ENCODE results near the gene BCL11B.

BCL11B gene

GRCh38 chr14:99124482-99125105 lies 147.4 kb downstream of the BCL11B start:
- Mint-ChIP-seq H3K9me3 (peaks cover 6% of the 10 kb centered on the region), H3K4me1 (no peaks in the 10 kb centered on the region), H3K27me3 (no peaks in the 10 kb centered on the region), H3K27ac (no peak overlapping the region), H3K36me3 (no peaks in the 10 kb centered on the region), H3K4me3 (no peak overlapping the region)
- no peak for DNase-seq (ENCODE audit: low spot score in 2 of 2)
- no peak for ATAC-seq (ENCODE audit: low read depth)

- Mint-ChIP-seq H3K9me3 (peaks cover 4% of the 10 kb centered on the region), H3K4me3 (no peak overlapping the region), H3K36me3 (no peaks in the 10 kb centered on the region), H3K4me1 (no peaks in the 10 kb centered on the region), H3K27ac (no peak overlapping the region), H3K27me3 (no peaks in the 10 kb centered on the region)
- no peak for DNase-seq (ENCODE audit: low spot score in 2 of 2)
- no peak for ATAC-seq (ENCODE audit: low read depth)
Measured at GRCh38 chr14:99123208-99123870, 148.7 kb downstream of the BCL11B start.

GRCh38 chr14:99122521-99123125 lies 149.4 kb downstream of the BCL11B start:
- Mint-ChIP-seq H3K36me3 (no peaks in the 10 kb centered on the region), H3K27ac (no peak overlapping the region), H3K4me3 (no peak overlapping the region), H3K9me3 (peaks cover 3% of the 10 kb centered on the region), H3K4me1 (no peaks in the 10 kb centered on the region), H3K27me3 (no peaks in the 10 kb centered on the region)
- ATAC-seq (ENCODE audit: low read depth) = no peak
- no peak for DNase-seq (ENCODE audit: low spot score in 2 of 2)

- Mint-ChIP-seq H3K9me3 (peaks cover 3% of the 10 kb centered on the region), H3K4me3 (no peak overlapping the region), H3K4me1 (no peaks in the 10 kb centered on the region), H3K36me3 (no peaks in the 10 kb centered on the region), H3K27ac (no peak overlapping the region), H3K27me3 (no peaks in the 10 kb centered on the region)
- DNase-seq (ENCODE audit: low spot score in 2 of 2) = no peak
- no peak for ATAC-seq (ENCODE audit: low read depth)
Measured at GRCh38 chr14:99121319-99121875, 150.6 kb downstream of the BCL11B start.

GRCh38 chr14:99120526-99121318 lies 151.3 kb downstream of the BCL11B start:
- H3K4me3 Mint-ChIP-seq = no peak overlapping the region
- H3K27ac Mint-ChIP-seq = no peak overlapping the region
- peaks cover 3% of the 10 kb centered on the region for H3K9me3 Mint-ChIP-seq
- no peaks in the 10 kb centered on the region for H3K27me3 Mint-ChIP-seq
- ATAC-seq (ENCODE audit: low read depth) = no peak
- H3K36me3 Mint-ChIP-seq = no peaks in the 10 kb centered on the region
- H3K4me1 Mint-ChIP-seq = no peaks in the 10 kb centered on the region
- no peak for DNase-seq (ENCODE audit: low spot score in 2 of 2)

GRCh38 chr14:99119554-99120525 lies 152.2 kb downstream of the BCL11B start:
- ATAC-seq (ENCODE audit: low read depth) = no peak
- no peak overlapping the region for H3K4me3 Mint-ChIP-seq
- no peak for DNase-seq (ENCODE audit: low spot score in 2 of 2)

More at GRCh38 chr14:99119554-99120525, 152.2 kb downstream of the BCL11B start:
- no peaks in the 10 kb centered on the region for H3K4me1 Mint-ChIP-seq
- H3K36me3 Mint-ChIP-seq = no peaks in the 10 kb centered on the region
- no peak overlapping the region for H3K27ac Mint-ChIP-seq
- peaks cover 1% of the 10 kb centered on the region for H3K9me3 Mint-ChIP-seq
- H3K27me3 Mint-ChIP-seq = no peaks in the 10 kb centered on the region

Measured in memory B cell (primary cell).